OCI-LY7 (cell line): ENCODE data around the gene EED. TPM values are rescaled to one million over a fixed set of nuclear protein-coding genes. Genes with fewer than 3 reads are reported as not detected.
"Not testable (repeated sequence)": the region's sequence is repeated elsewhere in the genome, so short reads cannot be mapped to it uniquely, and the experiment has no call there.

ENCODE experiments used
- BruUV-seq: library from RNA; stranded (reverse); fragments of 400-500 nt; replicated peaks from 2 replicates; lab custom pipeline; 2021; lab: Mats Ljungman, UMichigan
- CTCF ChIA-PET: fragments of 300-600 bp; sonication (Branson Sonifier 250); formaldehyde crosslinking; loops from one replicate; lab custom pipeline; 2022; ENCODE audit warnings: antibody characterized with exemption; ENCODE audit not compliant: unreplicated experiment; lab: Charles Lee
- POLR2A ChIA-PET: fragments of 300-600 bp; sonication (Branson Sonifier 250); formaldehyde crosslinking; loops from one replicate; lab custom pipeline; 2022; ENCODE audit warnings: antibody characterized with exemption; lab: Charles Lee
- DNase-seq: peaks from one replicate; pipeline ENCODE4 v3.0.0-alpha.2; 2015; ENCODE audit warnings: low spot score
- H2AFZ ChIP-seq: fragments of 200-600 bp; sonication (generic), shearing (Covaris generic); 2 replicates; pipeline ENCODE4 v1.6.1; 2014; ENCODE audit warnings: mild to moderate bottlenecking, antibody characterized with exemption, low read length, moderate library complexity
- H3K27ac ChIP-seq: fragments of 200-600 bp; sonication (generic); 2 replicates; pipeline ENCODE4 v1.5.1; 2014; ENCODE audit warnings: mixed run types, low read depth, mild to moderate bottlenecking, moderate library complexity, low read length, inconsistent platforms; ENCODE audit not compliant: poor library complexity, severe bottlenecking
- H3K36me3 ChIP-seq: fragments of 200-600 bp; sonication (generic); 2 replicates; pipeline ENCODE4 v1.6.1; 2014; ENCODE audit warnings: mild to moderate bottlenecking, antibody characterized with exemption, low read length, moderate library complexity, mixed read lengths; ENCODE audit not compliant: insufficient read depth
- H3K4me1 ChIP-seq: fragments of 200-600 bp; sonication (generic); 2 replicates; pipeline ENCODE4 v1.5.1; 2014; ENCODE audit warnings: mild to moderate bottlenecking, low read length; ENCODE audit not compliant: insufficient read depth, poor library complexity, severe bottlenecking
- H3K4me2 ChIP-seq: fragments of 200-600 bp; sonication (generic); 2 replicates; pipeline ENCODE4 v1.6.1; 2014; ENCODE audit warnings: mild to moderate bottlenecking, low read length
- H3K4me3 ChIP-seq: fragments of 200-600 bp; sonication (generic); 2 replicates; pipeline ENCODE4 v1.5.1; 2014; ENCODE audit warnings: mild to moderate bottlenecking, low read depth, low read length; ENCODE audit not compliant: poor library complexity, severe bottlenecking
- H3K79me2 ChIP-seq: fragments of 200-600 bp; sonication (generic); 2 replicates; pipeline ENCODE4 v1.6.1; 2016; ENCODE audit warnings: low read depth, mild to moderate bottlenecking, low read length, moderate library complexity, mixed read lengths; ENCODE audit not compliant: insufficient read depth
- H3K9me2 ChIP-seq: fragments of 200-600 bp; sonication (generic); 2 replicates; pipeline ENCODE4 v1.6.1; 2016; ENCODE audit warnings: mild to moderate bottlenecking, low read length, mixed read lengths; ENCODE audit not compliant: insufficient read depth
- H3K9me3 ChIP-seq: fragments of 200-600 bp; sonication (generic); 2 replicates; pipeline ENCODE4 v1.6.1; 2014; ENCODE audit warnings: mild to moderate bottlenecking, mixed run types, low read length, mixed read lengths
- H4K20me1 ChIP-seq: fragments of 200-600 bp; sonication (generic); 2 replicates; pipeline ENCODE4 v1.6.1; 2014; ENCODE audit warnings: mild to moderate bottlenecking, antibody characterized with exemption, low read length, moderate library complexity, mixed read lengths; ENCODE audit not compliant: insufficient read depth
- EZH2phosphoT487 ChIP-seq: fragments of 200-600 bp; sonication (generic); IDR thresholded peaks from 2 replicates; pipeline ENCODE4 v1.6.1; 2018; ENCODE audit warnings: low read depth, borderline replicate concordance, mild to moderate bottlenecking, mixed run types, antibody characterized with exemption, low read length, moderate library complexity, mixed read lengths
- intact Hi-C: fragments of 100-400 bp; cut with micrococcal nuclease; formaldehyde crosslinking; loops from one replicate; pipeline ENCODE4 v1.10.0; 2022; ENCODE audit not compliant: unreplicated experiment
- total RNA-seq, 2 experiments: library from RNA; depleted of rRNA in 1 of 2; stranded (reverse); fragments of >200 nt in 1 of 2; shearing (Covaris generic) in 1 of 2; gene quantifications; 2 replicates each; pipeline ENCODE4 v1.2.3, GENCODE V29; 2014 to 2022
- TF ChIP-seq, protein P1 (sequence below): fragments of 200-600 bp; sonication (generic); conservative IDR thresholded peaks from 2 replicates; pipeline ENCODE4 v1.5.1; 2014; ENCODE audit warnings: mild to moderate bottlenecking, antibody characterized with exemption, low read length, moderate library complexity, mixed read lengths

EED gene
- total RNA-seq, 2 experiments from 2014 or later, result 25.2 to 40.2 TPM

GRCh38 chr11:86222081-86222480 is 22.5 kb upstream of the EED start:
- H3K79me2 ChIP-seq, result no peaks in the 10 kb centered on the region
- no peak overlapping the region for H3K27ac ChIP-seq
- H3K4me1 ChIP-seq, result peaks cover 9% of the 10 kb centered on the region
- no peaks in the 10 kb centered on the region for H3K36me3 ChIP-seq
- no peak overlapping the region for H3K4me2 ChIP-seq
- TF ChIP-seq, protein P1, sequence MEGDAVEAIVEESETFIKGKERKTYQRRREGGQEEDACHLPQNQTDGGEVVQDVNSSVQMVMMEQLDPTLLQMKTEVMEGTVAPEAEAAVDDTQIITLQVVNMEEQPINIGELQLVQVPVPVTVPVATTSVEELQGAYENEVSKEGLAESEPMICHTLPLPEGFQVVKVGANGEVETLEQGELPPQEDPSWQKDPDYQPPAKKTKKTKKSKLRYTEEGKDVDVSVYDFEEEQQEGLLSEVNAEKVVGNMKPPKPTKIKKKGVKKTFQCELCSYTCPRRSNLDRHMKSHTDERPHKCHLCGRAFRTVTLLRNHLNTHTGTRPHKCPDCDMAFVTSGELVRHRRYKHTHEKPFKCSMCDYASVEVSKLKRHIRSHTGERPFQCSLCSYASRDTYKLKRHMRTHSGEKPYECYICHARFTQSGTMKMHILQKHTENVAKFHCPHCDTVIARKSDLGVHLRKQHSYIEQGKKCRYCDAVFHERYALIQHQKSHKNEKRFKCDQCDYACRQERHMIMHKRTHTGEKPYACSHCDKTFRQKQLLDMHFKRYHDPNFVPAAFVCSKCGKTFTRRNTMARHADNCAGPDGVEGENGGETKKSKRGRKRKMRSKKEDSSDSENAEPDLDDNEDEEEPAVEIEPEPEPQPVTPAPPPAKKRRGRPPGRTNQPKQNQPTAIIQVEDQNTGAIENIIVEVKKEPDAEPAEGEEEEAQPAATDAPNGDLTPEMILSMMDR, result no peak
- no peak for TF ChIP-seq EZH2phosphoT487
- intact Hi-C loops, result no loop called here
- H2AFZ ChIP-seq, result no peak overlapping the region
- ChIA-PET POLR2A (interaction anchor here (1.1 to 1.6 kb wide), 3 partner anchors 10 to 14 kb away, joined by 3 to 5 read pairs (median 4); no protein-coding TSS in a partner anchor), CTCF (no interaction called here)
- no peaks in the 10 kb centered on the region for H3K9me3 ChIP-seq
- no peaks in the 10 kb centered on the region for H3K9me2 ChIP-seq
- H4K20me1 ChIP-seq, result no peaks in the 10 kb centered on the region
- BruUV-seq, result no TSS peak
- DNase-seq, result no peak
- H3K4me3 ChIP-seq, result no peak overlapping the region

- DNase-seq, H3K79me2 ChIP-seq, H3K9me2 ChIP-seq, H3K27ac ChIP-seq, intact Hi-C loops, H2AFZ ChIP-seq, BruUV-seq, H3K4me1 ChIP-seq, H3K36me3 ChIP-seq, H4K20me1 ChIP-seq, H3K4me2 ChIP-seq, H3K4me3 ChIP-seq, CTCF ChIA-PET, H3K9me3 ChIP-seq: not testable (repeated sequence)
- POLR2A ChIA-PET, result interaction anchor here (0.6 to 1.4 kb wide), 3 partner anchors 24 to 609 kb away, joined by 3 to 5 read pairs (median 3); no protein-coding TSS in a partner anchor
Measured at GRCh38 chr11:86224575-86224974, 20.0 kb upstream of the EED start.

GRCh38 chr11:86225344-86225743 is 19.2 kb upstream of the EED start:
- CTCF ChIA-PET, H3K4me3 ChIP-seq, H3K79me2 ChIP-seq, H3K4me2 ChIP-seq, H3K4me1 ChIP-seq, H3K36me3 ChIP-seq, H3K9me2 ChIP-seq, H3K9me3 ChIP-seq, DNase-seq, BruUV-seq, intact Hi-C loops, H2AFZ ChIP-seq, H4K20me1 ChIP-seq, H3K27ac ChIP-seq: not testable (repeated sequence)
- POLR2A ChIA-PET, result interaction anchor here (1.4 kb wide), 1 partner anchor 32 kb away, joined by 3 read pairs; no protein-coding TSS in a partner anchor
